OCI-LY7 (cell line): Measurements from ENCODE around the gene MIP. TPM values are rescaled to one million over a fixed set of nuclear protein-coding genes. Genes with fewer than 3 reads are reported as not detected.

Experiments
- BruUV-seq: library from RNA; stranded (reverse); fragments of 400-500 nt; replicated peaks from 2 replicates; lab custom pipeline; 2021; lab: Mats Ljungman, UMichigan
- CTCF ChIA-PET: fragments of 300-600 bp; sonication (Branson Sonifier 250); formaldehyde crosslinking; loops from one replicate; lab custom pipeline; 2022; ENCODE audit warnings: antibody characterized with exemption; ENCODE audit not compliant: unreplicated experiment; lab: Charles Lee
- POLR2A ChIA-PET: fragments of 300-600 bp; sonication (Branson Sonifier 250); formaldehyde crosslinking; loops from one replicate; lab custom pipeline; 2022; ENCODE audit warnings: antibody characterized with exemption; lab: Charles Lee
- DNase-seq: peaks from one replicate; pipeline ENCODE4 v3.0.0-alpha.2; 2015; ENCODE audit warnings: low spot score
- H2AFZ ChIP-seq: fragments of 200-600 bp; sonication (generic), shearing (Covaris generic); 2 replicates; pipeline ENCODE4 v1.6.1; 2014; ENCODE audit warnings: mild to moderate bottlenecking, antibody characterized with exemption, low read length, moderate library complexity
- H3K27ac ChIP-seq: fragments of 200-600 bp; sonication (generic); 2 replicates; pipeline ENCODE4 v1.5.1; 2014; ENCODE audit warnings: mixed run types, low read depth, mild to moderate bottlenecking, moderate library complexity, low read length, inconsistent platforms; ENCODE audit not compliant: poor library complexity, severe bottlenecking
- H3K36me3 ChIP-seq: fragments of 200-600 bp; sonication (generic); 2 replicates; pipeline ENCODE4 v1.6.1; 2014; ENCODE audit warnings: mild to moderate bottlenecking, antibody characterized with exemption, low read length, moderate library complexity, mixed read lengths; ENCODE audit not compliant: insufficient read depth
- H3K4me1 ChIP-seq: fragments of 200-600 bp; sonication (generic); 2 replicates; pipeline ENCODE4 v1.5.1; 2014; ENCODE audit warnings: mild to moderate bottlenecking, low read length; ENCODE audit not compliant: insufficient read depth, poor library complexity, severe bottlenecking
- H3K4me2 ChIP-seq: fragments of 200-600 bp; sonication (generic); 2 replicates; pipeline ENCODE4 v1.6.1; 2014; ENCODE audit warnings: mild to moderate bottlenecking, low read length
- H3K4me3 ChIP-seq: fragments of 200-600 bp; sonication (generic); 2 replicates; pipeline ENCODE4 v1.5.1; 2014; ENCODE audit warnings: mild to moderate bottlenecking, low read depth, low read length; ENCODE audit not compliant: poor library complexity, severe bottlenecking
- H3K79me2 ChIP-seq: fragments of 200-600 bp; sonication (generic); 2 replicates; pipeline ENCODE4 v1.6.1; 2016; ENCODE audit warnings: low read depth, mild to moderate bottlenecking, low read length, moderate library complexity, mixed read lengths; ENCODE audit not compliant: insufficient read depth
- H3K9me2 ChIP-seq: fragments of 200-600 bp; sonication (generic); 2 replicates; pipeline ENCODE4 v1.6.1; 2016; ENCODE audit warnings: mild to moderate bottlenecking, low read length, mixed read lengths; ENCODE audit not compliant: insufficient read depth
- H3K9me3 ChIP-seq: fragments of 200-600 bp; sonication (generic); 2 replicates; pipeline ENCODE4 v1.6.1; 2014; ENCODE audit warnings: mild to moderate bottlenecking, mixed run types, low read length, mixed read lengths
- H4K20me1 ChIP-seq: fragments of 200-600 bp; sonication (generic); 2 replicates; pipeline ENCODE4 v1.6.1; 2014; ENCODE audit warnings: mild to moderate bottlenecking, antibody characterized with exemption, low read length, moderate library complexity, mixed read lengths; ENCODE audit not compliant: insufficient read depth
- CTCF ChIP-seq: fragments of 200-600 bp; sonication (generic); conservative IDR thresholded peaks from 2 replicates; pipeline ENCODE4 v1.5.1; 2014; ENCODE audit warnings: mild to moderate bottlenecking, antibody characterized with exemption, low read length, moderate library complexity, mixed read lengths
- EZH2phosphoT487 ChIP-seq: fragments of 200-600 bp; sonication (generic); IDR thresholded peaks from 2 replicates; pipeline ENCODE4 v1.6.1; 2018; ENCODE audit warnings: low read depth, borderline replicate concordance, mild to moderate bottlenecking, mixed run types, antibody characterized with exemption, low read length, moderate library complexity, mixed read lengths
- intact Hi-C: fragments of 100-400 bp; cut with micrococcal nuclease; formaldehyde crosslinking; loops from one replicate; pipeline ENCODE4 v1.10.0; 2022; ENCODE audit not compliant: unreplicated experiment
- total RNA-seq, 2 experiments: library from RNA; depleted of rRNA in 1 of 2; stranded (reverse); fragments of >200 nt in 1 of 2; shearing (Covaris generic) in 1 of 2; gene quantifications; 2 replicates each; pipeline ENCODE4 v1.2.3, GENCODE V29; 2014 to 2022

The MIP gene
- total RNA-seq, 2 experiments from 2014 or later, result 0.57 TPM; not detected in 1

GRCh38 chr12:56490360-56490759 lies 35.9 kb upstream of the MIP start:
- Histone ChIP-seq H2AFZ (no peak overlapping the region), H3K36me3 (no peaks in the 10 kb centered on the region), H3K27ac (no peak overlapping the region), H3K79me2 (no peaks in the 10 kb centered on the region), H4K20me1 (no peaks in the 10 kb centered on the region), H3K4me2 (no peak overlapping the region), H3K9me3 (0 out of 2 replicates have a peak, but pooled peaks cover 4% of the 10 kb centered on the region), H3K4me3 (no peak overlapping the region), H3K4me1 (no peaks in the 10 kb centered on the region), H3K9me2 (no peaks in the 10 kb centered on the region)
- BruUV-seq, result no TSS peak
- TF ChIP-seq CTCF (no peak), EZH2phosphoT487 (no peak)
- ChIA-PET POLR2A (no interaction called here), CTCF (no interaction called here)
- intact Hi-C loops, result no loop called here
- no peak for DNase-seq

GRCh38 chr12:56488041-56488955 lies 33.8 kb upstream of the MIP start, which contains the start of gene GLS2:
GLS2 (minus strand) TSS chr12:56488161; CDS start chr12:56488118, 43 bp downstream.
- Histone ChIP-seq H3K79me2 (no peaks in the 10 kb centered on the region), H3K4me1 (no peaks in the 10 kb centered on the region), H3K27ac (no peak within 1 kb of the TSS), H3K9me2 (no peaks in the 10 kb centered on the region), H2AFZ (no peak within 1 kb of the TSS), H3K36me3 (no peaks in the 10 kb centered on the region), H3K9me3 (0 out of 2 replicates have a peak, but pooled peaks cover 4% of the 10 kb centered on the region), H3K4me2 (no peak within 1 kb of the TSS), H3K4me3 (no peak within 1 kb of the TSS), H4K20me1 (no peaks in the 10 kb centered on the region)
- ChIA-PET CTCF (no interaction called here), POLR2A (no interaction called here)
- no TSS peak for BruUV-seq
- intact Hi-C loops, result no loop called here
- TF ChIP-seq CTCF (no peak), EZH2phosphoT487 (no peak)
- DNase-seq, result no peak
